Astrocyte (in vitro differentiated cells and primary cell): ENCODE measurements around the gene FAM200A. TPM values are rescaled to one million over a fixed set of nuclear protein-coding genes. Genes with fewer than 3 reads are reported as not detected.

Source experiments
- DNase-seq: peaks from one replicate; pipeline ENCODE4 v3.0.0-alpha.2; 2010; ENCODE audit warnings: low read depth
- FAIRE-seq: peaks from 2 replicates; lab custom pipeline; 2011; peaks lifted over from hg19 to GRCh38; lab: Jason Lieb, UNC
- H2AFZ ChIP-seq: 2 replicates; pipeline ENCODE4 v1.6.0; 2012; ENCODE audit warnings: low read depth, low read length, inconsistent platforms
- H3K27ac ChIP-seq: 2 replicates; pipeline ENCODE4 v1.5.1; 2011; ENCODE audit warnings: low read depth, low read length, inconsistent platforms
- H3K27me3 ChIP-seq: 2 replicates; pipeline ENCODE4 v1.6.0; 2011; ENCODE audit warnings: low read length, inconsistent platforms; ENCODE audit not compliant: insufficient read depth
- H3K36me3 ChIP-seq: 2 replicates; pipeline ENCODE4 v1.5.1; 2011; ENCODE audit warnings: low read length, inconsistent platforms; ENCODE audit not compliant: insufficient read depth
- H3K4me1 ChIP-seq: 2 replicates; pipeline ENCODE4 v1.5.1; 2011; ENCODE audit warnings: low read length, inconsistent platforms; ENCODE audit not compliant: insufficient read depth
- H3K4me2 ChIP-seq: 2 replicates; pipeline ENCODE4 v1.6.0; 2012; ENCODE audit warnings: low read length, inconsistent platforms
- H3K4me3 ChIP-seq: 2 replicates; pipeline ENCODE4 v1.5.1; 2011; ENCODE audit warnings: low read depth, mild to moderate bottlenecking, low read length, inconsistent platforms; ENCODE audit not compliant: insufficient read depth
- H3K79me2 ChIP-seq: 2 replicates; pipeline ENCODE4 v1.6.0; 2012; ENCODE audit warnings: mild to moderate bottlenecking, low read length, inconsistent platforms; ENCODE audit not compliant: insufficient read depth
- H3K9ac ChIP-seq: 2 replicates; pipeline ENCODE4 v1.6.0; 2012; ENCODE audit warnings: mild to moderate bottlenecking, low read length, inconsistent platforms
- H3K9me3 ChIP-seq: 2 replicates; pipeline ENCODE4 v1.5.1; 2012; ENCODE audit warnings: low read depth, mild to moderate bottlenecking, low read length, inconsistent platforms; ENCODE audit not compliant: insufficient read depth
- H4K20me1 ChIP-seq: 2 replicates; pipeline ENCODE4 v1.6.0; 2012; ENCODE audit warnings: low read length, inconsistent platforms; ENCODE audit not compliant: insufficient read depth
- H3K27ac Mint-ChIP-seq: one replicate; pipeline ENCODE4 v1.8.0; 2021; ENCODE audit warnings: mild to moderate bottlenecking, mixed read lengths; ENCODE audit not compliant: unreplicated experiment
- H3K27me3 Mint-ChIP-seq: one replicate; pipeline ENCODE4 v1.8.0; 2021; ENCODE audit warnings: low read depth, mixed read lengths; ENCODE audit not compliant: unreplicated experiment
- H3K36me3 Mint-ChIP-seq: one replicate; pipeline ENCODE4 v1.8.0; 2021; ENCODE audit warnings: low read depth, mixed read lengths; ENCODE audit not compliant: unreplicated experiment
- H3K4me1 Mint-ChIP-seq: one replicate; pipeline ENCODE4 v1.8.0; 2021; ENCODE audit warnings: low read depth, mixed read lengths; ENCODE audit not compliant: unreplicated experiment
- H3K4me3 Mint-ChIP-seq: one replicate; pipeline ENCODE4 v1.8.0; 2021; ENCODE audit warnings: mild to moderate bottlenecking, moderate library complexity, mixed read lengths; ENCODE audit not compliant: unreplicated experiment
- H3K9me3 Mint-ChIP-seq: one replicate; pipeline ENCODE4 v1.8.0; 2021; ENCODE audit warnings: mild to moderate bottlenecking, mixed read lengths; ENCODE audit not compliant: unreplicated experiment
- EZH2 ChIP-seq: IDR thresholded peaks from 2 replicates; pipeline ENCODE4 v1.6.1; 2012; ENCODE audit warnings: mild to moderate bottlenecking, low read length, inconsistent platforms; ENCODE audit not compliant: insufficient read depth
- total RNA-seq: library from RNA; stranded (reverse); gene quantifications from 2 replicates; pipeline ENCODE4 v1.2.1, GENCODE V29; 2021
- TF ChIP-seq, protein P1 (sequence below): IDR thresholded peaks from 2 replicates; pipeline ENCODE4 v1.5.1; 2011; ENCODE audit warnings: low read depth, mild to moderate bottlenecking, inconsistent platforms, low read length, moderate library complexity; ENCODE audit not compliant: insufficient read depth

Gene FAM200A
- total RNA-seq, 1 donor from 2014 or later = 4.7 TPM

DNA sequence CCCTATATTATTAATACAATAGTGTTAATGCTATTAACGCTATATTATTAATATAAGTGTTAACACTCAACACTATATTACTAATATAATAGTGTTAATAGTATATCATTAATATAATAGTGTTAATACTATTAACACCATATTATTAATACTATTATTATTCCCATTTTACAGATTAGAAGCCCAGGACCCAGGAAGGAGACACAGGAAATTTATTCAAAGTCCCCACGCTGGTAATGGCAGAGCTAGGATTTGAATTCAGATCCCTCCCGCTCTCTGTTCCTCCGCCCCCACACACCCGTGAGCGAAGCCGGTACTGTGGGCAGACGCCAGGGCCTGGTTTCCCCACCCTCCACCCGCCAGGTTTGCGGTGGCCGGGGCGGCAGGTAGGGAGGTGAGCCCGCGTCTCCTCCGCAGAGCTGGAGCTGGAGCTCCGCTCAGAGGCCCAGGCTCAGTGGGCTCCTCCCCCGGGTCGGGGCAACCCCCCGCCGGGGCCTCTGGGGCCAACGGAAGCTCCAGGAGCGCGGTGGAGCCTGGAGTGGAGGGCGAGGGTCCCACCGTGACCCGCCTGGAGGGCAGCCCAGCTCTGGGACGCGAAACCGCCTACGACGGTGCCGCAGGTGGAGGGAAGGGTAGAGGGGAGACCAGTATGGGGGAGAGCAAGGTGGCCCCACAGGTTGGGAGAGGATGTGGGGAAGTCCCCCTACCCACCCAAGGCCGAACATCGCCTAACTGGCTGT is 46.0 kb upstream of the FAM200A start, which contains the start of gene TMEM225B:
Gene TMEM225B, plus strand, starts transcription at position 506 of the 740 bp plus-strand sequence. CDS start 6,122 bp downstream, outside the sequence.
- DNase-seq (no peak), FAIRE-seq (no peak)
- H3K4me3 Mint-ChIP-seq = no peak within 1 kb of the TSS
- no peaks in the 10 kb centered on the region for H4K20me1 ChIP-seq
- H2AFZ ChIP-seq = no peak within 1 kb of the TSS
- H3K4me1 Mint-ChIP-seq = no peaks in the 10 kb centered on the region
- no peak within 1 kb of the TSS for H3K4me3 ChIP-seq
- H3K36me3 ChIP-seq = no peaks in the 10 kb centered on the region
- no peaks in the 10 kb centered on the region for H3K36me3 Mint-ChIP-seq
- H3K27me3 ChIP-seq = no peaks in the 10 kb centered on the region
- TF ChIP-seq, protein P1, sequence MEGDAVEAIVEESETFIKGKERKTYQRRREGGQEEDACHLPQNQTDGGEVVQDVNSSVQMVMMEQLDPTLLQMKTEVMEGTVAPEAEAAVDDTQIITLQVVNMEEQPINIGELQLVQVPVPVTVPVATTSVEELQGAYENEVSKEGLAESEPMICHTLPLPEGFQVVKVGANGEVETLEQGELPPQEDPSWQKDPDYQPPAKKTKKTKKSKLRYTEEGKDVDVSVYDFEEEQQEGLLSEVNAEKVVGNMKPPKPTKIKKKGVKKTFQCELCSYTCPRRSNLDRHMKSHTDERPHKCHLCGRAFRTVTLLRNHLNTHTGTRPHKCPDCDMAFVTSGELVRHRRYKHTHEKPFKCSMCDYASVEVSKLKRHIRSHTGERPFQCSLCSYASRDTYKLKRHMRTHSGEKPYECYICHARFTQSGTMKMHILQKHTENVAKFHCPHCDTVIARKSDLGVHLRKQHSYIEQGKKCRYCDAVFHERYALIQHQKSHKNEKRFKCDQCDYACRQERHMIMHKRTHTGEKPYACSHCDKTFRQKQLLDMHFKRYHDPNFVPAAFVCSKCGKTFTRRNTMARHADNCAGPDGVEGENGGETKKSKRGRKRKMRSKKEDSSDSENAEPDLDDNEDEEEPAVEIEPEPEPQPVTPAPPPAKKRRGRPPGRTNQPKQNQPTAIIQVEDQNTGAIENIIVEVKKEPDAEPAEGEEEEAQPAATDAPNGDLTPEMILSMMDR = no peak
- TF ChIP-seq EZH2 = no peak
- H3K27me3 Mint-ChIP-seq = peaks cover 18% of the 10 kb centered on the region
- no peaks in the 10 kb centered on the region for H3K9me3 Mint-ChIP-seq
- H3K27ac ChIP-seq = no peak within 1 kb of the TSS
- no peaks in the 10 kb centered on the region for H3K4me1 ChIP-seq
- no peaks in the 10 kb centered on the region for H3K79me2 ChIP-seq
- no peaks in the 10 kb centered on the region for H3K9me3 ChIP-seq
- no peak within 1 kb of the TSS for H3K27ac Mint-ChIP-seq
- no peak within 1 kb of the TSS for H3K9ac ChIP-seq
- no peak within 1 kb of the TSS for H3K4me2 ChIP-seq

DNA sequence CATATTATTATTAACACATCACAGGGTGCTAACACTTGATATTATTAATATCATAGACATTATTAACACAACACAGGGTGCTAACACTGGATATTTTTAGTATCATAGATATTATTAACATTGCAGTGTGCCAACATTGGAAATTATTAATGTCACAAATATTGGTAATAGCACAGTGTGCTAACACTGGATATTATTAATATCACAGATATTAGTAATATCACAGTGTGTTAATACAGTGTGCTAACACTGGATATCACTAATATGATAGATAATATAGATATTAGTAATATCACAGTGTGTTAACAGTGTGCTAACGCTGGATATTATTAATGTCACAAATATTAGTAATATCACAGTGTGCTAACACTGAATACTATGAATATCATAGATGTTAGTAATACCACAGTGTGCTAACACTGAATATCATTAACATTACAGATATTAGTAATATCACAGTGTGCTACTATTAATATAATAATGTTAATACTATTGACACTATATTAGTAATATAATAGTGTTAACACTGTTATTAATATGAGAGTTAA is 44.6 kb upstream of the FAM200A start:
- no peak for DNase-seq
- FAIRE-seq = no peak

More for the DNA sequence above, 44.6 kb upstream of the FAM200A start:
- Histone ChIP-seq H2AFZ (no peak overlapping the region), H3K79me2 (no peaks in the 10 kb centered on the region), H3K9ac (no peak overlapping the region), H3K9me3 (no peaks in the 10 kb centered on the region), H3K27ac (no peak overlapping the region), H3K27me3 (no peaks in the 10 kb centered on the region), H3K4me3 (no peak overlapping the region), H3K36me3 (no peaks in the 10 kb centered on the region), H4K20me1 (no peaks in the 10 kb centered on the region), H3K4me1 (no peaks in the 10 kb centered on the region), H3K4me2 (no peak overlapping the region)
- Mint-ChIP-seq H3K4me1 (no peaks in the 10 kb centered on the region), H3K4me3 (no peak overlapping the region), H3K27me3 (peaks cover 15% of the 10 kb centered on the region), H3K36me3 (no peaks in the 10 kb centered on the region), H3K27ac (no peak overlapping the region), H3K9me3 (no peaks in the 10 kb centered on the region)
- TF ChIP-seq, protein P1 = no peak
- no peak for TF ChIP-seq EZH2
